HS-27A (cell line): ENCODE data around the gene ARL3.
"Not testable (repeated sequence)": the region's sequence is repeated elsewhere in the genome, so short reads cannot be mapped to it uniquely, and the experiment has no call there.

Experiments
- DNase-seq: peaks from one replicate; pipeline ENCODE4 v3.0.0-alpha.2; 2012; ENCODE audit warnings: low read depth, missing footprints

The ARL3 gene

GRCh38 chr10:102713814-102714620 lies at the start of gene ARL3:
Gene ARL3, minus strand, starts transcription at chr10:102714397. Its CDS starts 122 bp downstream, at chr10:102714275.
- DNase-seq, result peak; percentile 77

- no peak for DNase-seq
Observed at GRCh38 chr10:102763037-102763607, 48.9 kb upstream of the ARL3 start.

- no peak for DNase-seq
Observed at GRCh38 chr10:102762401-102763015, 48.3 kb upstream of the ARL3 start.

- no peak for DNase-seq
Observed at GRCh38 chr10:102761981-102762380, 47.8 kb upstream of the ARL3 start.

GRCh38 chr10:102759497-102760210 lies 45.5 kb upstream of the ARL3 start:
- no peak for DNase-seq

- not testable (repeated sequence) for DNase-seq
Observed at GRCh38 chr10:102758933-102759262, 44.7 kb upstream of the ARL3 start.

GRCh38 chr10:102758240-102758932 lies 44.2 kb upstream of the ARL3 start:
- no peak for DNase-seq

- DNase-seq, result no peak
Observed at GRCh38 chr10:102757323-102757722, 43.1 kb upstream of the ARL3 start.

GRCh38 chr10:102753718-102754117 lies 39.5 kb upstream of the ARL3 start:
- no peak for DNase-seq

- DNase-seq, result no peak
Observed at GRCh38 chr10:102752934-102753664, 38.9 kb upstream of the ARL3 start.

- DNase-seq, result no peak
Observed at GRCh38 chr10:102752266-102752930, 38.2 kb upstream of the ARL3 start.

GRCh38 chr10:102745157-102745556 lies 31.0 kb upstream of the ARL3 start:
- no peak for DNase-seq

GRCh38 chr10:102744374-102745051 lies 30.3 kb upstream of the ARL3 start:
- DNase-seq, result no peak

GRCh38 chr10:102743588-102744373 lies 29.6 kb upstream of the ARL3 start, which contains the start of gene WBP1L:
Gene WBP1L, plus strand, starts transcription at chr10:102743948. Its CDS starts 106 bp downstream, at chr10:102744054.
- peak; percentile 92 for DNase-seq

GRCh38 chr10:102743078-102743587 lies 28.9 kb upstream of the ARL3 start:
- DNase-seq, result no peak

GRCh38 chr10:102742313-102742712 lies 28.1 kb upstream of the ARL3 start:
- not testable (repeated sequence) for DNase-seq

GRCh38 chr10:102741726-102742237 lies 27.6 kb upstream of the ARL3 start:
- no peak for DNase-seq

- no peak for DNase-seq
Observed at GRCh38 chr10:102740229-102740628, 26.0 kb upstream of the ARL3 start.

- DNase-seq, result no peak
Observed at GRCh38 chr10:102738692-102739121, 24.5 kb upstream of the ARL3 start.
